Transverse colon (tissue), 4 donors: ENCODE measurements around the gene WDHD1. TPM values are rescaled to one million over a fixed set of nuclear protein-coding genes. Genes with fewer than 3 reads are reported as not detected.

Source experiments
- DNase-seq: peaks from one replicate; pipeline ENCODE4 v3.0.0-alpha.2; 2019
- H3K27ac ChIP-seq, 4 donors: fragments of 200-600 bp; sonication (generic); 2 replicates each; pipeline ENCODE4 v1.5.1; 2016 to 2018; ENCODE audit warnings: inconsistent platforms in 4 of 4
- H3K27me3 ChIP-seq: fragments of 200-600 bp; sonication (generic); 2 replicates; pipeline ENCODE4 v1.5.1; 2017; ENCODE audit warnings: inconsistent platforms
- H3K36me3 ChIP-seq, 4 donors: fragments of 200-600 bp; sonication (generic); 2 replicates each; pipeline ENCODE4 v1.5.1; 2017 to 2019; ENCODE audit warnings: inconsistent platforms in 4 of 4
- H3K4me1 ChIP-seq, 4 donors: fragments of 200-600 bp; sonication (generic); 2 replicates each; pipeline ENCODE4 v1.5.1; 2017 to 2020; ENCODE audit warnings: inconsistent platforms in 4 of 4
- H3K4me3 ChIP-seq, 4 donors: fragments of 200-600 bp; sonication (generic); 1 replicate in 1 of 4; 2 replicates in 3 of 4; pipeline versions ENCODE4 v1.5.1 to v1.6.1; 2017 to 2019; ENCODE audit warnings: inconsistent platforms in 4 of 4
- H3K9me3 ChIP-seq, 2 donors: fragments of 200-600 bp; sonication (generic); 2 replicates each; pipeline ENCODE4 v1.5.1; 2017 to 2019; ENCODE audit warnings: inconsistent platforms in 2 of 2
- EP300 ChIP-seq: sonication (generic); formaldehyde crosslinking; IDR thresholded peaks from one replicate; pipeline ENCODE4 v1.6.1; 2017; ENCODE audit warnings: antibody characterized with exemption, low read depth
- POLR2A ChIP-seq: fragments of 450-650 bp; IDR thresholded peaks from one replicate; pipeline ENCODE4 v1.6.1; 2016; ENCODE audit warnings: antibody characterized with exemption, mild to moderate bottlenecking, moderate library complexity
- POLR2AphosphoS5 ChIP-seq, 3 donors: sonication (generic); formaldehyde crosslinking; IDR thresholded peaks; one replicate each; pipeline ENCODE4 v1.6.1; 2016; ENCODE audit warnings: antibody characterized with exemption in 3 of 3
- WGBS, 2 donors: methylation state at CpG; one replicate each; pipeline ENCODE4 v1.1.5; 2018; ENCODE audit warnings: low coverage in 1 of 2; 5-methylcytosine and 5-hydroxymethylcytosine counted together
- in situ Hi-C, 4 donors: fragments of 200-750 bp; cut with MboI; loops; one replicate each; pipeline versions ENCODE4 v1.15.0 to v1.15.1; 2017; ENCODE audit warnings: low sequenced_read_pairs in 3 of 4, low pct_ligation_motif_present in 1 of 4, low pct_unique_long_range_greater_than_20kb in 1 of 4
- intact Hi-C: fragments of 100-400 bp; cut with DNase I; formaldehyde crosslinking; loops from one replicate; pipeline ENCODE4 v1.15.1; 2023; ENCODE audit warnings: low total_unique reads
- total RNA-seq, 4 donors: library from RNA; depleted of rRNA; stranded (reverse); fragments of >200 nt; gene quantifications; one replicate each; pipeline ENCODE4 v1.1.0, GENCODE V29; 2016
- TF ChIP-seq, protein P1 (sequence below), 5 experiments: fragments of 200-600 bp in 3 of 5; fragments of 450-650 bp in 2 of 5; sonication (generic) in 3 of 5; IDR thresholded peaks; 1 replicate in 2 of 5; 2 replicates in 3 of 5; pipeline ENCODE4 v1.5.1; 2016 to 2017; ENCODE audit warnings: antibody characterized with exemption in 5 of 5, inconsistent platforms in 3 of 5, mild to moderate bottlenecking in 2 of 5, moderate library complexity in 1 of 5

Gene WDHD1
- total RNA-seq, 4 donors from 2014 or later, result 0.20 to 1.2 (median 1.1) TPM; not detected in 1

DNA sequence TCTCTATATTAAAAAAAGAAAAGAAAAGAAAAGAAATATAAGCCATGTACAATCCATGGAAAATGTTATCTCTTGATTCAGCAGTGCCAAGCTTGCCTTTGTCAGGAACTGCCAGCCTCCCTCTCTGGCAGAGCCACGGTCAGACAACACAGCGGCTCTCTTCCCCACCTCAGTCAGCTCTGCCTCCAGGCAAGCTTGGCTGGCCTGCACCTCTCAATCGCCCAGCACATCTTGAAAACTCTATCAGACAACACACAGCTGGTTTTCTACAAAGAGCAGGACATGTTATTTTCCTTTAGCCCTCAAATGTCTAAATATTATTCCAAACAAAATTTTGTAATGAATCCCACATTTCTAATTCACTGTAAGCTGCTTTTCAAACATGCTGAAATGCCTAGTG lies 104.3 kb downstream of the WDHD1 start:
- intact Hi-C loops, result no loop called here
- in situ Hi-C loops, result no loop called here

DNA sequence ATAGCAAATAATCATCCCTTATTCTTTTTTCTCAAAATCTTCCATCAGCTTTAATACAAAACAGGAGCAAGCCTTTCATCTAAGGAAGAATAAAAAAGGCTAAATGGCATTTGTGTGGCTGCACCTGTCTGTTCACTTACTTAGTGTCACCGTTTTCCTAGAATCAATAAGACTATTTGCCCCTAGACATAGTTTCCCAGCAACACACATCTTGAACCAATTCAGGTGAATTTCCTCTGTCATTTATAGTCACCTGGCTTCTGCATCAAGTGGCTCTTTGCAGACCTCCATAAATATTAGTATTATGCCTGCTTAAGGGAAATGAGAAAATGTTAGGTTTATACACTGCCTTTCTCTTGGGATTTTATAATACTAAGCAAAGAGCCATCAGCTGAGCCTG lies 106.8 kb downstream of the WDHD1 start:
- TF ChIP-seq, protein P1, sequence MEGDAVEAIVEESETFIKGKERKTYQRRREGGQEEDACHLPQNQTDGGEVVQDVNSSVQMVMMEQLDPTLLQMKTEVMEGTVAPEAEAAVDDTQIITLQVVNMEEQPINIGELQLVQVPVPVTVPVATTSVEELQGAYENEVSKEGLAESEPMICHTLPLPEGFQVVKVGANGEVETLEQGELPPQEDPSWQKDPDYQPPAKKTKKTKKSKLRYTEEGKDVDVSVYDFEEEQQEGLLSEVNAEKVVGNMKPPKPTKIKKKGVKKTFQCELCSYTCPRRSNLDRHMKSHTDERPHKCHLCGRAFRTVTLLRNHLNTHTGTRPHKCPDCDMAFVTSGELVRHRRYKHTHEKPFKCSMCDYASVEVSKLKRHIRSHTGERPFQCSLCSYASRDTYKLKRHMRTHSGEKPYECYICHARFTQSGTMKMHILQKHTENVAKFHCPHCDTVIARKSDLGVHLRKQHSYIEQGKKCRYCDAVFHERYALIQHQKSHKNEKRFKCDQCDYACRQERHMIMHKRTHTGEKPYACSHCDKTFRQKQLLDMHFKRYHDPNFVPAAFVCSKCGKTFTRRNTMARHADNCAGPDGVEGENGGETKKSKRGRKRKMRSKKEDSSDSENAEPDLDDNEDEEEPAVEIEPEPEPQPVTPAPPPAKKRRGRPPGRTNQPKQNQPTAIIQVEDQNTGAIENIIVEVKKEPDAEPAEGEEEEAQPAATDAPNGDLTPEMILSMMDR (IDR thresholded peaks at IDR 0.05), result no peak
- TF ChIP-seq POLR2AphosphoS5 (IDR thresholded peaks at IDR 0.05) (no peak), POLR2A (no peak), EP300 (no peak)
- H3K27me3 ChIP-seq, result no peaks in the 10 kb centered on the region
- DNase-seq, result no peak
- in situ Hi-C loops (no loop called here), intact Hi-C loops (no loop called here)
- no peaks in the 10 kb centered on the region for H3K4me1 ChIP-seq
- H3K36me3 ChIP-seq, result no peaks in the 10 kb centered on the region
- H3K4me3 ChIP-seq, result no peak overlapping the region
- 44 to 70% methylated on average over 1 of the region's 1 CpG for WGBS, 2 donors
- H3K27ac ChIP-seq, result no peak overlapping the region
- no peaks in the 10 kb centered on the region for H3K9me3 ChIP-seq

More for the DNA sequence above, 104.3 kb downstream of the WDHD1 start:
- H3K27ac ChIP-seq, result no peak overlapping the region
- TF ChIP-seq, protein P1 (IDR thresholded peaks at IDR 0.05), result no peak
- TF ChIP-seq POLR2AphosphoS5 (IDR thresholded peaks at IDR 0.05), result no peak
- no peak for TF ChIP-seq EP300
- no peak for TF ChIP-seq POLR2A
- no peaks in the 10 kb centered on the region for H3K27me3 ChIP-seq
- H3K9me3 ChIP-seq, result no peaks in the 10 kb centered on the region
- no peaks in the 10 kb centered on the region for H3K4me1 ChIP-seq
- WGBS, 2 donors, result 79 to 90% methylated on average over 3 of the region's 3 CpGs
- DNase-seq, result no peak
- H3K36me3 ChIP-seq, result no peaks in the 10 kb centered on the region
- no peak overlapping the region for H3K4me3 ChIP-seq

DNA sequence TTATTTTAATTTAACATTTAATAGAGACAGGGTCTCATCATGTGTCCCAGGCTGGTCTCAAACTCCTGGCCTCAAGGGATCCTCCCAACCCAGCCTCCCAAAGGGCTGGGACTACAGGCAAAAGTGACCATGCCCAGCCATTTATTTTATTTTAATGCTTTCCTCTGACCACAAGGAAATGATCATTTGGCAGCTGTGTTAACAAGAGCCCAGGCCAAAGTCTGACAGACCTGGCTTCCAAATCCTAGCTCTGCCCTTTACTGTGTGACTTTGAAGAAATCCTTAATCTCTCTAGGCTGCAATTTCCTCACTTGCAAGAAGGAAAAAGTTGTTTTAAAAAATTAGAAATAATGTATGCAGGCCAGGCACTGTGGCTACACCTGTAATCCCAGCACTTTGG lies 107.6 kb downstream of the WDHD1 start:
- intact Hi-C loops, result no loop called here
- no peak for DNase-seq
- TF ChIP-seq POLR2A, result no peak
- no peak for TF ChIP-seq POLR2AphosphoS5 (IDR thresholded peaks at IDR 0.05)
- no peak for TF ChIP-seq EP300
- TF ChIP-seq, protein P1 (IDR thresholded peaks at IDR 0.05), result no peak
- Histone ChIP-seq H3K4me3 (no peak overlapping the region), H3K9me3 (no peaks in the 10 kb centered on the region), H3K36me3 (no peaks in the 10 kb centered on the region), H3K27ac (no peak overlapping the region), H3K27me3 (no peaks in the 10 kb centered on the region), H3K4me1 (no peaks in the 10 kb centered on the region)
- in situ Hi-C loops, result no loop called here

DNA sequence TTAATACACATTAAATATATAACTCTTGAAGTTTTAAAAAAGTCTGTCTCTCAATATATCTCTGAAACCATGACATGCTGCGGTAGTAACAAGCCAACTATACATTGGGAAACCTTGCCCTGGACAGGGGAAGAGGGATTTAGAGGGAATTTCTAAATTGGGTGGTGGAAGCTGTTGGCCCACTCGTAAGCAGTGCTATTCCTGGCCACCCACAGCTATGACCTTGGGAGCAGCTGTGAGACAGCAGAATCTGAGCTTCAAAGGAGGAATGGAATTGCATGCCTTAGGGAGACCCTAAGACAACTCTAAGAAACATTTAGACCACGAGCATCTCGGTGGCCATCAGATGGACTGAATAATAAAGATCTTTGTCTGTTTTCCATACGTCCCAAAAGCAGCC lies 108.5 kb downstream of the WDHD1 start:
- Histone ChIP-seq H3K4me3 (no peak overlapping the region), H3K4me1 (no peaks in the 10 kb centered on the region), H3K36me3 (no peaks in the 10 kb centered on the region), H3K27me3 (no peaks in the 10 kb centered on the region), H3K27ac (no peak overlapping the region), H3K9me3 (no peaks in the 10 kb centered on the region)
- DNase-seq, result no peak
- 77 to 84% methylated on average over 2 to 5 of the region's 5 CpGs for WGBS, 2 donors
- TF ChIP-seq POLR2A (no peak), POLR2AphosphoS5 (IDR thresholded peaks at IDR 0.05) (no peak), EP300 (no peak)
- TF ChIP-seq, protein P1 (IDR thresholded peaks at IDR 0.05), result no peak
- in situ Hi-C loops, result no loop called here
- intact Hi-C loops, result no loop called here
